ENCODE results near the gene TMEM121B.
A peak's percentile ranks its signal among the peaks of the same experiment; 100 is the strongest.
"Not testable (repeated sequence)": the region's sequence is repeated elsewhere in the genome, so short reads cannot be mapped to it uniquely, and the experiment has no call there.

Gene TMEM121B

DNA sequence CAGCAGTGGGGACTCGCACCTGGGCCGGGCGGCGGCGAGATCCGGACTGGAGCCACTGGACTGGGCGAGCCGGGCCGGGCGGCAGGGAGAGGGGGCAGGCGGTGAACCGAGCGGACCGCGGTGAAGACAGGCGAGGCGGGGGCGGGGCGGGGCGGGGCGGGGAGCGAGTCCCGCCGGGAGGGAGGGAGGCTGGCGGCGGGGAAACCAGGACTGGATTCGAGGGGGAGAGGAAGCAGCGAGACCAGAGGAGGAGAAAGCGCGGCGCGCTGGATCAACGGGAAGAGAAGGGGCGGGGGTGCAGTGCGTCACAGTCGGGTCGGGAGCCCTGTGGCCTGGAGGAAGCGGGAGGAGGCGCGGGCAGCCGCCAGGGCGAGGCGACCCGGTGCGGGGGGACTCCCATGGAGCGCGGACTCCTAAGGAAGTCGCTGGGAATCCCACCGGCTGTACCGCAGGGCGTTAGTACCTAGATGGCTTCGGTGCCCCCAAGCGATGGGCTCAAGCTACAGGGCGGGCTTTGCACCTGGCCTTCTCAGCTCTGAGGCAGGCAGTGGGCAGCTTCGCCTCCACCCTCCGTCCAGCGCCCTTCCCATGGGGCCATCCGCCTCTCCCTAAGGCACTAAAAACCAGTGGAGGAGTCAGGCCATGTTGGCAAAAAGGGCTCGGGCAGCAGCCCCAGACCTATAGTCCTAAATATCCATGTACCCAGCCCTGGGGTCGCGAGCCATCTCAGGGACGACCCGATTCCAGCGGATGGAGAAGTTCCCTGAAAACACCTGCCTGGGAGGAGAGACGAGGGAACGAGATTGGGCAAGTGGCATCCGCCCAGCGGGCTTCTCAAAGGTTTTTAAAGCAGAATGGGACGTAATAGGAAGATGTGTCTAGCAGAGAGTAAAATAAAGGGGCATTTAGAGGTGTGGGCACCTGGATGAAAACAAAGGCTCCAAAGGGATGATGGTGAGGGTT, at the start of gene TMEM121B:
Gene TMEM121B (minus strand): TSS at position 128 of the 963 bp plus-strand sequence. CDS start 233 bp downstream, outside the sequence.
- no peak for DNase-seq

DNA sequence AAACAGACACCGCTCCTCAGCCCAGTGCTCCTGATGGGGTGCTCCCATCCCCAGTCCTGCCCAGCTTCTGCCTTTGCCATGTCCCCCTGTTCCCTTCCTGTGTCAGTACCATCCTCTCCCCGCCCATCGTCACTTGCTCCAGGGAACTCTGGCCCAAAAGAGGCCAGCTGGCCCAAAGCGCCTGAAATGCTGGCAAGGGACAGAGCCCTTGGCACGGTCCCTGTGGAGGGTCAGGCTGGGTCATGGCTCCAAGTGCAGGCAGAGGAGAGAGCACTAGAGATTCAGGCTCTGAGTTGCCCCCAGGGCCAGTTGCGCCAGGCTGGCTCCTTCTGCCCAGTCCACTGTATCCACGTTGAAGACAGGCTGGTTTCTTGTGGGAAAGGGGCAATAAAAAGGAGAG, 46.3 kb upstream of the TMEM121B start:
- DNase-seq: no peak

DNA sequence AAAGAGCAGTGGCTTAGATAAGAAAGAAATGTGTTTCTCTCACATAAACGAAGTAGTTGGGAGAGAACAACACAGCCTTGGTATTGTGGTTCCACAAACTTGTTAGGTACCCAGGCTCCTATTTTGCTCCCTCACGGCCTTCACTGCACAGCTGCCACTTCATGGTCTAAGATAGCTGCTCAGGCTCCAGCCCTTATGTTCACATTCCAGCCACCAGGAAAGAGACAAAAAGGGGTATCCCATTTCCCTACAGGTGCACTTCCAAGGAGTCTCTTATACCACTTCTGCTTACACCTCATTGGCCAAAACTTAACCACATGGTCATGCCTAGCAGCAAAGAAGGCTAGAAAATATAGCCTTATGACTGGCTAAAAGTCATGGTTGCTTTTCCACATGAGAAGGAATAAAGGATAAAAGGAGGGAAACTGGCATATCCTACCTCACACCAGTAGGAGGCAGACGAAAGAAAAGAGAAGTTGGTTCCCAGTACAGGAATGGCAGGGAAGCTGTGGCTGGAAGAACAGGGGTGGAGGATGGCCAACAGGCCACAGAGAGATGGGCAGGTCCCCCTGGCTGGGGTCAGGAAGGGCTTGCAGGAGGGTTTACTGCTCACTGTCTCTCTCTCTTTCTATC, 43.3 kb upstream of the TMEM121B start:
- no peak for DNase-seq

DNA sequence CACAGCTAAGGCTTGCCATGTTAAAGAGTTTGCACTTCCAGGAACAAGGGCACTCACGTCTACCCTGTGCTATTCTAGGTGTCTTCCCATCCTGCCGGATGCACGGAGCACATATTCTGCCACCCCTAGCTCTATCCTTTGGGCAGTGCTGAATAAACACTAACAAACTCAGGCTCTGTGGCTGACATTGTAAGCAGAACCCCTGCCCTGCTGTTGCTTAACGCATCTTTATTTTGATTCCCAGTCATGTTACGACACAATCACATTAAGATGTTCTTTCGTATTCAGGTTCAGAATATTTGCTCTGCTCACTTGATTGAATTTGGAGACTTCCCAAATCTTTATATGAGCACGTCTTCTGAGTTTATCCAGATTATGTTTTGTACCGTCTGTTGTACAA, 41.6 kb upstream of the TMEM121B start:
- DNase-seq: no peak

DNA sequence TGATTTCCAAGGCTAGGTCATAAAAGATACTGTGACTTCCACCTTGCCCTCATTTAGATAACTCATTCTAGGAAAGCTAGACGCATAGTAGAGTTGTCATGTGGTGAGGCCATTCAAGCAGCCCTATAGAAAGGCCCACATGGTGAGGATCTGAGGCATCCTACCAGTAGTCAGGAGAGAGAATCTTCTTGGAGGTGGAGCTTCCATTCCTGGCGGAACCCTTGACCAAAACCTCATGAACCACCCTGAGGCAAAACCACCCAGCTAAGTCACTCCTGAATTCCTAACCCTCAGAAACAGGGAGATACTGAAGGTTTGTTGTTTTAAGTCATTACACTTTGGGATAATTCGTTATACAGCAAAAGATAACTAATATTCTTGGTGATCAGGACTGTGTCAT, 40.8 kb upstream of the TMEM121B start:
- no peak for DNase-seq

DNA sequence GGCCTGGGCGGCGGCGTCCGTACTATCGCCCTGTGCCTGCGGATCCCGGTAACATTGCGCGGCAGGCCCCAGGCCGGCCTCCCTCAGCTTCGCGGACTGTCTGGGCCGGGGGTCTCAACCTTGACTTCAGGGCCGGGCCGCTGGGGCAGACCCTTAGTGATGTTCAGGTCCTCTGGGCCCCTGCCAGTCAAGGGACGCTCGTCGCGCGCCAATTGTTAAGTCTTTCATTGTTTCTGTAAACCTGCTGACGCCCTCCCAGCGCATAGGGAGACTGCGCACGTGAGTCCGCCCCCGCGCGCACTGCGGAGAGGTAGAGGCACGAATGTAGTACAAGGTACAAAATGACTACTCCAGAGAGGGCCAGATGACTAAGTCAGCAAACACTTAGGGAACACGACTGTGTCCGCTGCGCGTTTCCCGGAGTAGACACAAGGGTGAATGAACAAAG, 38.4 kb upstream of the TMEM121B start:
- DNase-seq: peak; percentile 14

DNA sequence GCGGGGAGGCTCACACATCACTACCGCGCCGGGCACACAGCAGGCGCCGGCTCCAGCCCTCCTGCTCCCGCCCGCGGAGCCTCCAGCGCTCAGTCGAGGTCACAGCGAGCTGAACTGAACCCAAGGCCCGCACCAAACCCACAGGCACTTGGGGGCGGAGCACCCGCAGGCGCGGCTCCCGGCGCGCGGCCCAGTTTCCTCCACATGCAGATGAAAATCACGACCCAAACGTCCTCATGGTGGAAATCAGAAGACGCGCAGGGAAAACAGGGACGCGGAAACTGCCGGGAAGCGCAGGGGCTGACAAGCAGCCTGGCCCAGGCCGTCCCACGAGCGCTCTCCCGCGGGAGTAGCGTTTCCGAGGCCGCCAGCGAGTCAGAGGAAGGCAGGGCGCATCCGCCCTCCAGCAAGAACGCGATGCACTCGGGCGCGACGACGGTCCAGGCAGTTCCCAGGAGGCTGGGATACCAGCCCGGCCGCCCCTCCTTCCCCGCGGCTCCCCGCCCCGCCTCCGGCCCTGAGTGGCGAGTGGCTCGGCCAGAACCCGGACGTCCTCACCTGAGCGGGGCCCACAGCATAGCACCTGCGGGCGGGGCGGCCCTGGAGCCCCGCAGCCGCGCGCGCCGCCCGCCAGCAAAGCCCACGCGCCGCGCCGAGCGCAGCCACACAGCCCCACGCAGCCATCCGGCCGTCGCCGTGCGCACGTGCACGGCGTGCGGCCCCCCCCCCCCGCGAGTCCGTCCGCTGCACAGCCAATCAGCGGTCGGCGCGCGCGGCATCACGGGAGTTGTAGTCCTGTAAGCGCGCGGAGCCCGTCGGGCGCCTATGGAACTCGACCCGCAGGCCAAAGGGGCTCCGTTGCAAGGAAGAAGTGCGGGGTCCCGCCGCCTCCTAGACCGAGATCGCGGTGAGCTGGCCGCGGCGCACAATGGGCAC, 37.7 kb upstream of the TMEM121B start, which contains the start of gene HDHD5:
Gene HDHD5 (minus strand): TSS at position 710 of the 936 bp plus-strand sequence. CDS start 26 bp downstream, at position 684.
- DNase-seq: peak; percentile 86

DNA sequence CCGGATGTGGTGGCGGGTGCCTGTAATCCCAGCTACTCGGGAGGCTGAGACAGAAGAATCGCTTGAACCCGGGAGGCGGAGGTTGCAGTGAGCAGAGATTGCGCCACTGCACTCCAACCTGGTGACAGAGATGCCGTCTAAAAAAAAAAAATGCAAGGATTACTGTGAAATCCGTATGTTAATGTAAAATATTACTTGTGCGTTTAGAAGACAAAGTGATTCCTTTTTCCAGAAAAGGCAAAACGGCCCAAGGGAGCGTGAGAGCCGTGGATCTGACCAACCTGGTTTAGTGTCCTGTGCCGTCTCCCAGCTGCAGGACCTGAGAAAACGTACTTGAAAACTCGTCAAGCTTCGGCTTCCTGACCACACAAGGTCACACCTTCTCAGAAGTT, 37.0 kb upstream of the TMEM121B start:
- DNase-seq: no peak

DNA sequence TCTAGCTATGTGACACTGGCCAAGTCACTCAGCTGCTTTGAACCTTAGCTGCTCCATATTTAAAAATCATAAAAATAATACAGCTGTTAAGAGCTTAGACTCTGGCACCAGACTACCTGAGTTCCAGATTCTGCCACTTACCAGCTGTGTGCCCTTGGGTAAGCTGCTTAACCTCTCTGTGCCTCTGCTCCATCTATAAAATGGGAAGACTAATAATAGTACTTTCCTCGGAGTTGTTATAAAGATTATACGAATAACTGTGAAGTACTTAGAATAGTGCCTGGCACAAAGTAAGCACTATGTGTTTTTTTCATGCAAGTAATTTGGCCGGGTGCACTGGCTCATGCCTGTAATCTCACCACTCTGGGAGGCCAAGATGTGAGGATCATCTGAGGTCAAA, 36.6 kb upstream of the TMEM121B start:
- no peak for DNase-seq

DNA sequence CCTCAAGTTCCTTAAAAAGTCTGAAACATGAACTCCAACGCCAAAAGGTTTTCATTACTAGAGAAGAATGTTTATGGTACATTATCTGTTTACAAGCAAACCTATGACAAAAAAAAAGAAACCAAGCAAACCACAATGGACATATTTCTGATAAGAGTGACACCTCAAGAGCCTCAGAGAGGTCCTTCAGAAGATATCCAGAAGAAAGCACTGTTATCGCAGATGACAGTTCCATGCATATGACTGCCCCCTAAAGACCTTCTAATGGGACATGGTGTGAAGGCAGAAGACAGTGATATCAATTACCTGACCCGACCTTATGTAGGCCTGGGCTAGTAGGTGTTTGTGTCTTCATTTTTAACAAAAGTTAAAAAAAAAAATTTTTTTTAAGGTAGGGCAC, 34.8 kb upstream of the TMEM121B start:
- DNase-seq: peak; percentile 39

DNA sequence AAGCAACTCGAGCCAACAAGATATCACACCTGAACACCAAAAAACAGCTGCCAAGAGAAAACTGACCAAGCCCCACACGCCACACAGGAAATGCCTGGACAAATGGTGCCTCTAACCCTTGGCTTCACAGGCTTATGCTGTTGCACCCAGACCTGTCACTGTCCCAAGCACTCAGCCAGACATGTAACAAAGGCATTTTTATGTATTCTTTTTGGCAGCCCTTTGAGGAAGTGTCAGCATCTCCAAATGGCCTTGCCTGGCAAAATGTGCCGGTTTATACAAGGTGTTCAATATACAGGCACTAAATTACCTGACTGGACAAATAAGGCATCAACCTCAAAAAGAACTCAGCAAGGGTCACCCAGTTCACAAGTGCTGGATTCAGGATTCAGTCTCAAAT, 31.8 kb upstream of the TMEM121B start:
- DNase-seq: no peak

DNA sequence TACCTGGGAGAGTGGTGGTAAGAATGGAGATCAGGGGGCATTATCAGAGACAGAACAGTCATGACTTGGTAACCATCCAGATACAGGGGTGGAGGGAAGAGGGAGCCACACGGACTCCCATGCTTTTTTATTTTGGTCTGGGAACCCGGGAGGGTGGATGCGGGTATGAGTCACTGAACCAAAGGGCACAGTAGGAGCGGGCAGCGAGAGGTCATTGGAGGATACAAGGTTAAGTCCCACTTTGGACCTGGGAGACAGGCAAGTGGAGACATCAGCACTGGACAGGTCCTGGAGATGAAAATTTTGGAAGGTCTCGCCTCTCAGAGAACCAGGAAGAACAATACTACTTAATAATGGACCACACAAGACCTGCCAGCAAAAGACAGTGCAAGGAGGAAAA, 31.2 kb upstream of the TMEM121B start:
- DNase-seq: no peak

DNA sequence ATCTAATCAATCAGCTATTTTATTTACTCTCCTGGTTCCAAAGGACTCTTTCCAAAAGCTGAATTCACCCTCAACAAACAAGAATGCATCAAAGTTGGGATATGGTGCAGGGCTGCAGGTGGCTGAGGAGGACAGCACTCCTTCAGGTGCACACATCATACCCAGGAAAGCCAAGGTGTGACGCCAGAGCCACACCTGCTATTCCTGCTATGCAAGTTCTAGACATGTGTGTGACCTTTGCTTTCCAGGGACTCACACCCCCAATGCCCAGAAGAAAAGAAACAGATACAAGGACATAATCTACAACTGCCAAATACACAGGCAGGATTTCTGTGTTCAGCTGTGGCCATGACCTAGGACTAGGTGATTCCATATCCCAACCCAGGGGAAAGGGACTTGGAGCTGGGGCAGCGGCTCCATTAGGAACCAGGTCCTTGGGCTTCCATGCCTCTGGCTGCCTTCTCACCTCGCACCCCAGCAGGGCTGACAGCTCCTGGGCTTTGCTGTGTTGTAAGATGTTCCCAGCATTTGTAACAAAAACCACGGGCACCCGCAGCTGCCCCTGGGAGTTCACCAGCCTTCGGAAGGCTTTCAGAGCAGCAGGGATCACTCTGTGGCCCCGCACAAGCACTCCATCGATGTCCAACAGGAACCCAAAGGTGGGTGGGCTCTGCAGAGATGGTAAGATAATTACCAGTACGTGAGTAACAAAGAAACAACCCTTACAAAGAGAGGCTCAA, 28.1 kb upstream of the TMEM121B start:
- no peak for DNase-seq

DNA sequence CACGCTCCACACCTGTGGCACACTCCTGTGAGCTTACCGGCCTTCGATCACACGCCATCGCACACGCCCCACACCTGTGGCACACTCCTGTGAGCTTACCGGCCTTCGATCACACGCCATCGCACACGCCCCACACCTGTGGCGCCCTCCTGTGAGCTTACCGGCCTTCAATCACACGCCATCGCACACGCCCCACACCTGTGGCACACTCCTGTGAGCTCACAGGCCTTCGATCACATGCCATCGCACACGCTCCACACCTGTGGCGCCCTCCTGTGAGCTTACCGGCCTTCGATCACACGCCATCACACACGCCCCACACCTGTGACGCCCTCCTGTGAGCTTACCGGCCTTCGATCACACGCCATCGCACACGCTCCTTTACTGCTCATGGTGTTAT, 26.3 kb upstream of the TMEM121B start:
- DNase-seq: not testable (repeated sequence)

DNA sequence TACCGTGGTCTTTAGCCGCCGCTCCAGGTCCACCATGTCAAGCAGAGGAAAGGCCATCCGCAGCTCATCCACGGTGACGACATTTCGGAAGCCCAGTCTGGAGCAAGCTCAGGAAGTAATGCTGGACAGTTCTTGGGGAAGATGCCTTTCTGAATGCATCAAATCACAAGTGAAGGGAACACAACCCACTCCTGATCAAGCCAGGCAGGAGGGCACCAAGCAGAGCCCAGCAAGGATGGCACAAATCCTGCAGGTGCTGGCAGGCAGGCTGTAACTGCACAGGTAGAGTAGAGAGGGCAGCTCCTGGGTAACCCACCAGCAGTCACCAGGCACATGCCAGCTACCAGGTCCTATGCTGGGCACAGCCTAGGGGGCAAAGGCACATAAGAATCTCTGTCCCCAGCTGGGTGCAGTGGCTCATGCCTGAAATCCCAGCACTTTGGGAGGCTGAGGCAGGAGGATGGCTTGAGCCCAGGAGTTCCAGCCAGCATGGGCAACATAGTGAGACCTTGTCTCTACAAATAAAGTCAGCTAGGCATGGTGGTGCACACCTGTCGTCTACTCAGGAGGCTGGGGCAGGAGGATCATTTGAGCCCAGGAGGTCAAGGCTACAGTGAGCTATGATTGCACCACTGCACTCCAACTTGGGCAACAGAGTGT, 24.0 kb upstream of the TMEM121B start:
- DNase-seq: no peak

DNA sequence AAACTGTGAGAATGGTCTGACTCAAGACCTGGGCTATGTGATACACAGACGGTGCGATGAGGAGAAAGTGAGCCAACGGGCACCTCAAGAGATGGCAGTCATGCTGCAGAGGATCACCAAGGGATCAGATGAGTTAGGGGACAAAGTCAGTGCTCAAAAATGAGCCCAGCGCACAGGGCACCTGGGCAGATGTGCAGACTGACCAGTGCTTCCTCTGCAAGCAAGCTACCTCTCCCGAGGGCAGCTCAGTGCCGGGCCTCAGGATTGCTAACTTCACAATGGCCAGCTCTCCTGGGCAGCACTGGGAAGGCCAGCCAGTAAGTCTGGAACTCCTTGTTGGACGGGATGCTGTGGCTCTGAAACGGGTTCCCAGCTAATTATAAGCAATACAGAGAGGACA, 22.7 kb upstream of the TMEM121B start:
- DNase-seq: no peak

DNA sequence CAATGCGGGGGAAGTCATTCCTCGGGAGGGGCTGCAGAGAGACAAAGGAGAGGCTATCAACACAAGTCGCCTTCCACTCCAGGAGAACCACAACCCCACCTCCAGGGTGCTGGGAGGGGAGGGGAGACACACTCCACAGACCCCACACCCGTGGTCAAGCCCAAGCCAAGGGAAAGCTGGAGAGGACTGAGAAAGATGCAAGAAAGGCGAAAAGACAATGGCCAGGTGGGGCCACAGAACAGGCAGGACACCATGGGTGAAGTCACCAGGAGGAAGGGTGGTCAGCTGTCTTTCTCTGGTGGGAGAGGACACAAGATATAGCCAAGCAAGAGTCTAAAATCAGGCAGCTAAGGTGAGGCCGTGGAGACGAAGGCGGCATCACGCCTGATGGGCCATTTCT, 21.9 kb upstream of the TMEM121B start:
- no peak for DNase-seq

DNA sequence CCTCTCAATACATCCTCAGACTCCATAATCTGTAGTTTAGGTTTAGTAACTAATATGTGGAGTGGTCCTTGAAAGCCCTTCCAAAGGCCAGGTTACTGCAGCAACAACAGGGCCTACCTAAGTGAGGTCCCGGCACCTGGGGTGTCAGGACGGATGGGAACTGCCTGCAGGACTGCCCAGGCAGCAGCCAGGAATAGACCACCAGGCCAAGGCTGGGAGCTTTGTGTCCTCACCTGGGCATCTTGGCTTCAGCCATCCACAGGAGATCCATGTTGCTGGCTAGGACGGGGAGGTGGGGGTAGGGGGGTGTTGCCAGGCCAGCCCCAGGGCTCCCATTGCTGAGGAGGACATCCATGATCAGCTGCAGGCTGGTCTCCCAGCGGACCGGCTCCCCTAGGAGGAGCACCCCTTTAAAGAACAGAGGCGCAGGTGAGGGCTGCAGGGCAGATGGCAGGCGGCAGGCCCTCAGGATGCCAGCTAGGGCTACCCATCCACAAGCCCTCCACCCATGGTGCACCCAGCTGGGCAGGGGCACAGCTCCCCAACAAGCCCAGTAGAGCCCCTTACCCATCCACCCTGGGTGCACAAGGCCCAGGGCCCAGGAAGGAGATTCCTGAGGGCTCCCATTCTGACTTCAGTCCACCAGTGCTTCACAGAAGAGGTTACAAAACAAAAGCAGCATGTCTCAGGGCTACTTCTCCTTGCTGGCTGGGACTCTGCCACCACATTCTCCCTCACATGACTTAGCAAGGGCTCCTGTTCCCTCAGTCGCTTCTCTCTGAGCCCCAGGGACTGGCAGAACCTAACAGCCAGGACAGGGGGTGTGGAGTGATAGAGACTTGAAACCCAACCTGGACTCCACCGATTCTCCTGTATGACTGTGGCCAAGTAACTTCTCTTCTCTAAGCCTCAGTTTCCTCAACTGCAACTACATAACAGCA, 19.9 kb upstream of the TMEM121B start:
- DNase-seq: no peak

DNA sequence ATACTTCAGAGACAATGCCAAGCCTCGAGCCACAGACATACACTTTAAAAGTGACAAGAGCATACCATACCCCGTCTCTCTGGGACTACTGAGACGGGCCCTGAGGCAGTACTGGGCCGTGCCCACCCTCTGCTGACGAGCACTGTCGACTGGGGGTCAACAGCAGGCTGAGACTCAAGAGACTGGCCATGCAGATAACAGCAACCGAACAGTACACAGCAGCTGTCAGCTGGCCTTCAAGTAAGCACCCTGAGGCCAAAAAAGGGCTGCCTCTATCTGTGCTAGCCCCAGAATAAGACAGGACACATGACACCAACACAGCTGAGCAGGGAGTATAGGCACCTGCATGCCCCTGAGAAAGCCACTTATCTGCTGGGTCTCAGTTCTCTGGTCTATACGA, 18.9 kb upstream of the TMEM121B start:
- no peak for DNase-seq

DNA sequence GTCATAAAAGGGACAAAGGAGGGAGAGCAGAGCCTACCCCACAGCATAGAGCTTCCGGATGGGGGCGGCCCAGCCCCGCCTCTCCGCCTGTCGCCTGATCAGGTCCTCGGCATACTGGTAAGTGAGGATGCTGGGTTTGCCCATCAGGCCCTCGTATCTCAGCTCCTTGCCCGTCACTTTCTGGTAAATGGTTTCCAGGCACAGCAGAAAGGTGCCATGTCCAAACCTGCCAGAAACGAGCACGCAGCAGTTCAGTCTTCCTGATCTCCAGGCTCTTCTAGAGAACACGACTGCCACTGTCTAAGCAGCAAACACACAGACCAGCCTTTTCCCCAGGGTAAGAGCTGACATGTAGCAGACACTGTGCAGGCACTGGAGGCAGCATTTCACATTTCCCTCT, 17.4 kb upstream of the TMEM121B start:
- no peak for DNase-seq

Data from hematopoietic multipotent progenitor cell treated with erythropoietin and hydrocortisone succinate and interleukin-3 and kit ligand, for 6 days (in vitro differentiated cells).